K562 (cell line): ENCODE data around the gene NAP1L4. TPM values are rescaled to one million over a fixed set of nuclear protein-coding genes. Genes with fewer than 3 reads are reported as not detected.

ENCODE experiments used
- ARID1B ChIP-seq: fragments of 450-650 bp; IDR thresholded peaks from 2 replicates; pipeline ENCODE4 v1.6.1; 2016; ENCODE audit warnings: antibody characterized with exemption, mild to moderate bottlenecking, inconsistent platforms
- ASH1L ChIP-seq: fragments of 450-650 bp; IDR thresholded peaks from 2 replicates; pipeline ENCODE4 v1.6.1; 2018; ENCODE audit warnings: borderline replicate concordance, mild to moderate bottlenecking, low read depth; ENCODE audit not compliant: partially characterized antibody
- CXXC5 ChIP-seq: fragments of 250-450 bp; sonication (Bioruptor Pico); IDR thresholded peaks from 2 replicates; pipeline ENCODE4 v1.8.0; 2022; ENCODE audit warnings: inconsistent platforms, mild to moderate bottlenecking, moderate library complexity
- ETV1 ChIP-seq: fragments of 450-650 bp; conservative IDR thresholded peaks from 2 replicates; pipeline ENCODE4 v1.6.1; 2016; ENCODE audit warnings: missing genetic modification characterization, control low read depth, low read depth, missing compliant biosample characterization
- FOXA3 ChIP-seq, 2 experiments: fragments of 450-650 bp in 1 of 2; sonication (generic) in 1 of 2; formaldehyde crosslinking; IDR thresholded peaks in 1 of 2; conservative IDR thresholded peaks in 1 of 2; 2 replicates each; pipeline versions ENCODE4 v1.4.0 to v1.8.0; 2020 to 2022; ENCODE audit warnings: mild to moderate bottlenecking in 2 of 2, missing genetic modification reagents in 1 of 2
- GATAD2A ChIP-seq: fragments of 450-650 bp; IDR thresholded peaks from 2 replicates; pipeline ENCODE4 v1.6.1; 2017
- HOXB6 ChIP-seq: fragments of 250-450 bp; sonication (Bioruptor Pico); IDR thresholded peaks from 2 replicates; pipeline ENCODE4 v1.5.1; 2022; ENCODE audit warnings: mild to moderate bottlenecking, borderline replicate concordance
- KAT7 ChIP-seq: sonication (generic); formaldehyde crosslinking; IDR thresholded peaks from 2 replicates; pipeline ENCODE4 v1.8.0; 2022; ENCODE audit warnings: missing genetic modification reagents, mild to moderate bottlenecking, borderline replicate concordance
- MAFF ChIP-seq: IDR thresholded peaks from 2 replicates; pipeline ENCODE4 v1.6.1; 2012; ENCODE audit warnings: low read length, improper control_type of control experiment
- MAFG ChIP-seq: fragments of 450-650 bp; conservative IDR thresholded peaks from 2 replicates; pipeline ENCODE4 v1.6.1; 2016; ENCODE audit warnings: missing genetic modification characterization, missing compliant biosample characterization
- MED1 ChIP-seq: sonication (generic); formaldehyde crosslinking; IDR thresholded peaks from 2 replicates; pipeline ENCODE4 v1.8.1; 2023; ENCODE audit warnings: missing genetic modification reagents, borderline replicate concordance
- MGA ChIP-seq: fragments of 450-650 bp; IDR thresholded peaks from 2 replicates; pipeline ENCODE4 v1.6.1; 2016; ENCODE audit warnings: mild to moderate bottlenecking, moderate library complexity
- TBL1XR1 ChIP-seq, 2 experiments: IDR thresholded peaks; 2 replicates each; pipeline ENCODE4 v1.6.1; 2012; ENCODE audit warnings: improper control_type of control experiment in 2 of 2, low read length in 2 of 2, mild to moderate bottlenecking in 1 of 2
- TOE1 ChIP-seq, 2 experiments: fragments of 450-650 bp in 1 of 2; sonication (generic) in 1 of 2; formaldehyde crosslinking in 1 of 2; IDR thresholded peaks; 2 replicates each; pipeline versions ENCODE4 v1.7.1 to v1.8.0; 2016 to 2022; ENCODE audit warnings: borderline replicate concordance in 2 of 2, mild to moderate bottlenecking in 2 of 2, antibody characterized with exemption in 1 of 2, inconsistent platforms in 1 of 2, low read depth in 1 of 2, missing genetic modification reagents in 1 of 2, moderate library complexity in 1 of 2
- ZNF699 ChIP-seq: fragments of 250-450 bp; sonication (Bioruptor Pico); IDR thresholded peaks from 2 replicates; pipeline ENCODE4 v1.8.0; 2021; ENCODE audit warnings: mild to moderate bottlenecking, moderate library complexity; ENCODE audit not compliant: insufficient replicate concordance
- polyA plus RNA-seq, 8 experiments: library from polyadenylated mRNA; depleted of rRNA in 4 of 8; stranded (reverse) in 5 of 8; unstranded in 3 of 8; fragments of >200 nt; fragmentation: Nextera tagmentation in 2 of 8; fragmentation: Illumina TruSeq in 1 of 8; extraction: Ambion mirVana in 2 of 8; extraction: Trizol in 1 of 8; gene quantifications; 2 replicates each; pipeline versions ENCODE4 v1.2.1 to v1.2.3, GENCODE V29; 2011 to 2014; ENCODE audit warnings: inconsistent platforms in 1 of 8, missing spikeins in 1 of 8
- total RNA-seq, 7 experiments: library from RNA; depleted of rRNA in 6 of 7; stranded (reverse); fragments of >200 nt in 6 of 7; fragmentation: Illumina TruSeq in 2 of 7; extraction: Trizol in 2 of 7; gene quantifications; 2 replicates each; pipeline versions ENCODE4 v1.2.1 to v1.2.3, GENCODE V29; 2011 to 2021; ENCODE audit warnings: low replicate concordance in 1 of 7

The NAP1L4 gene
- total and polyA plus RNA-seq, 9 of the 15 experiments (the other 6 are each of a cell fraction or from before 2014, with no cell fraction given) = 34.1 to 237 (median 179) TPM

DNA sequence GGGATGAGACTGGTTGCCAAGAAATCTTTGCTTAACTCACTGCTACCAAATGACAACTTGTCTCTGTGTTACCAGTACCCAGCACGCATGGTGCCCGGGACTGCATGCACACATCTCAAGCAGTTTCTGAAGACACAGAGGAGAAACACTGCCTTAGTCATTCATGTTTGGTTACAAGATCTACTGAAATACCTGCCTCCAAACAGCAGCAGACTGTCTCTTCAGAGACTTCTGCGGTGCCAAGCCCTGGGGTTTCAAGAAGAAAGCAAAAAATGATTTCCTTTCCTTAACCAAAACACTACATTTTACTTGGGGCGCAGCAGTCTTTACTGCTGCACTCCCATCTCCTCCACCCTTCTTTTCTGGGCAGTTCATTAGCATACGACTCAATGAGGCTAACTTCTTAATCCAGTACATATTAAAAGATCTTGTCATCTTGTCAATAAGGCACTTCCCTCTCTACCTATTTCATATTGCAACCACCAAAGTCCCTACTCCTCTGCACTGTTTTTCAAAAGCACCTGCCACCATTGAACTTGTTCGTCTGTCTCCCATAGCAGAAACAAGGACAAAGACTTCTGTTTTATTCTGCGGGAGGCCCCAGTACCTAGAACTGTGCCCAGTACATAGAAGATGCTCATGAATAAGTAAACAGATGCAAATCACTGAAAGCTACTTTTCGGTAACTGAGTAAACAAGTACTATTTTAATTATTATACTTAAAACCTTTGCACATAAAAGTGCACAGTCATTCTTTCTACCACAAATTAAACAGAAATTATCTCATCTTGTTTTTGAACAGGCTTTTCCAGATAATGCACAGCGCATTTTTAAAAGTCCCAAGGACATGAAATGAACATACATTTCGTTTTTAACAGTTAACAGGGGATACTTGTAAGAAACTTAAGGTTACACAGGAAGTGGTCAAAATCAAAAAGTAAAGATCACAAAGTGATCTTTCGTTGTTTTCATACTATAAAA lies 4.0 kb downstream of the NAP1L4 start (continued):
- TF ChIP-seq MGA = no peak
- TF ChIP-seq KAT7 (CRISPR knock-in tag) = peak; percentile 14; the same call in 1 of the 2 replicates
- TF ChIP-seq HOXB6 = no peak
- peak; percentile 94 for TF ChIP-seq MAFG
- 0 out of 2 replicates have a peak, but pooled peaks have one; percentile 22 for TF ChIP-seq ETV1 (tag)
- TF ChIP-seq TBL1XR1 (IDR thresholded peaks at IDR 0.05; ENCODE audit: low read length in 2 of 2) = no peak
- no peak for TF ChIP-seq ASH1L
- 0 out of 2 replicates have a peak, but pooled peaks have one; percentile 22 for TF ChIP-seq ARID1B
- 0 out of 4 replicates have a peak, but pooled peaks of 1 of the 2 experiments have one; percentile 14 for TF ChIP-seq FOXA3 (CRISPR knock-in tag; conservative IDR thresholded peaks at IDR 0.05 in 1 of 2, IDR thresholded peaks at IDR 0.05 in 1 of 2)
- TF ChIP-seq ZNF699 (CRISPR knock-in tag) = no peak
- TF ChIP-seq TOE1 (IDR thresholded peaks at IDR 0.05; ENCODE audit: borderline replicate concordance) = no peak
- TF ChIP-seq TOE1 (CRISPR knock-in tag; IDR thresholded peaks at IDR 0.05; ENCODE audit: borderline replicate concordance, low read depth) = no peak
- TF ChIP-seq MED1 = no peak
- no peak for TF ChIP-seq GATAD2A
- peak; percentile 85 for TF ChIP-seq MAFF
- no peak for TF ChIP-seq CXXC5 (CRISPR knock-in tag)
